Right lobe of liver (tissue), 6 donors: ENCODE results near the gene RERE. TPM values are rescaled to one million over a fixed set of nuclear protein-coding genes. Genes with fewer than 3 reads are reported as not detected.

Experiments used
- ATAC-seq, 4 donors: fragments of 200-7000 bp; cut with Tn5 transposase; one replicate each; pipeline ENCODE4 v1.9.1; 2020; ENCODE audit warnings: mild to moderate bottlenecking in 4 of 4, moderate library complexity in 4 of 4
- DNase-seq, 3 donors: peaks; one replicate each; pipeline ENCODE4 v3.0.0-alpha.2; 2020
- H3K27ac ChIP-seq, 3 donors: fragments of 200-600 bp; one replicate each; pipeline ENCODE4 v1.8.0; 2022
- H3K27me3 ChIP-seq, 2 donors: fragments of 200-600 bp; one replicate each; pipeline ENCODE4 v1.8.0; 2022
- H3K36me3 ChIP-seq, 4 donors: fragments of 200-600 bp; sonication (generic) in 1 of 4; one replicate each; pipeline versions ENCODE4 v1.5.1 to v1.8.0; 2017 to 2022; ENCODE audit warnings: control low read depth in 1 of 4
- H3K4me1 ChIP-seq, 4 donors: fragments of 200-600 bp; sonication (generic) in 1 of 4; one replicate each; pipeline versions ENCODE4 v1.5.1 to v1.8.0; 2017 to 2022; ENCODE audit warnings: control low read depth in 1 of 4
- H3K4me3 ChIP-seq, 3 donors: fragments of 200-600 bp; one replicate each; pipeline ENCODE4 v1.8.0; 2022
- H3K9me3 ChIP-seq, 4 donors: fragments of 200-600 bp; sonication (generic) in 1 of 4; one replicate each; pipeline versions ENCODE4 v1.5.1 to v1.8.0; 2017 to 2022; ENCODE audit warnings: control low read depth in 1 of 4
- POLR2A ChIP-seq: fragments of 450-650 bp; IDR thresholded peaks from one replicate; pipeline ENCODE4 v1.6.1; 2017; ENCODE audit warnings: antibody characterized with exemption, mild to moderate bottlenecking
- WGBS: methylation state at CpG from one replicate; pipeline ENCODE4 v1.1.6; 2018; ENCODE audit warnings: low coverage, low lambda C conversion rate; ENCODE audit not compliant: insufficient coverage; ENCODE audit errors: missing lambda C conversion rate; 5-methylcytosine and 5-hydroxymethylcytosine counted together
- intact Hi-C, 2 donors: fragments of 100-400 bp; cut with DNase I; formaldehyde crosslinking; loops; one replicate each; pipeline versions ENCODE4 v1.11.2 to v1.14.1; 2022
- total RNA-seq, 6 experiments: library from RNA; depleted of rRNA in 2 of 6; stranded (reverse); fragments of >200 nt in 2 of 6; fragmentation: NEBNext Ultra II Directional in 3 of 6; extraction: Animal tissue kit (Norgen Biotek cat#: 25700) in 3 of 6; gene quantifications; one replicate each; pipeline versions ENCODE4 v1.1.0 to v1.2.4, GENCODE V29; 2016 to 2023
- TF ChIP-seq, protein P1 (sequence below), 4 donors: fragments of 200-600 bp in 3 of 4; fragments of 450-650 bp in 1 of 4; IDR thresholded peaks; one replicate each; pipeline versions ENCODE4 v1.5.1 to v1.8.0; 2016 to 2022; ENCODE audit warnings: antibody characterized with exemption in 4 of 4, mild to moderate bottlenecking in 2 of 4
- donor health status: DM: no; HTN: yes; CAD: no.
- donor health status: DM: no; HTN: no; CAD: no.
- donor health status: DM: no; HTN: no; CAD: no.
- donor health status: DM: no; HTN: yes; CAD: no.
- donor health status: DM: no; HTN: yes; CAD: no.

The RERE gene
- total RNA-seq, 6 experiments from 2014 or later = 17.5 to 38.4 (median 25.0) TPM

DNA sequence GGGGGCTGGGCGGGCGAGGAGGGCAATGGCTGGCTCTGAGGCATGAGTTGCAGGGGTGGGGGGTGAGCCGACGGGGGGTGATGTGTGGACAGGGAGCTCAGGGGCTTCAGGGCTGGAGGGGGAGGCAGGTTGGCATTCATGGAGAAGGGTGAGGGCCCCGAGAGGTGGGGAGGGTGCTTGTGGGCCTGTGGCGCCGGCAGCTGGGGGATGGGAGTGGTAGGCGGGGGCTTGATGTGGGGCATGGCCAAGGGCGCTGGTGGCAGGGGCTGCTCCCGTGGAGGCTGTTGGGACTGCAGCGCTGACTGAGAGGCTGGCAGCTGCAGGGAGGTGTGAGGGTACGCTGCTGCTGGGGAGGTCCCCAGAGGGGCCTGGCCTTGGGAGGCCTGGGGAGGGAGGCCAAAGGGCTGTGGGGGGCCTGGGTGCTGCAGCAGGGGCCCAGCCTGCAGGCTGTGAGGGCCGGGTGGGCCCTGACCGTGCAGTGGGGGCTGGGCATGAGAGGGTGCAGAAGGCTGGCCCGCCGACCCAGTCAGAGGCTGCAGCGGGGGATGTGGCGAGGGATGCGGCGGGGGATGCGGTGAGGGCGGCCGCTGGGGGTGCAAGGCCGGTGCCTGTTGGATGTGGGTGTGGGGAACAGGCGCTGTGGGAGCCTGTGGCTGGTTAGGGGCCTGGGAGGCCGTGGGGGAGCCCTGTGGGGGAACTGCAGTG lies 456.8 kb downstream of the RERE start:
- H3K4me1 ChIP-seq = peaks cover 0 to 24% (median 8%) of the 10 kb centered on the region in 4 donors
- 80% methylated on average over 14 of the region's 26 CpGs for WGBS
- H3K27ac ChIP-seq = no peak overlapping the region
- TF ChIP-seq POLR2A = no peak
- TF ChIP-seq, protein P1, sequence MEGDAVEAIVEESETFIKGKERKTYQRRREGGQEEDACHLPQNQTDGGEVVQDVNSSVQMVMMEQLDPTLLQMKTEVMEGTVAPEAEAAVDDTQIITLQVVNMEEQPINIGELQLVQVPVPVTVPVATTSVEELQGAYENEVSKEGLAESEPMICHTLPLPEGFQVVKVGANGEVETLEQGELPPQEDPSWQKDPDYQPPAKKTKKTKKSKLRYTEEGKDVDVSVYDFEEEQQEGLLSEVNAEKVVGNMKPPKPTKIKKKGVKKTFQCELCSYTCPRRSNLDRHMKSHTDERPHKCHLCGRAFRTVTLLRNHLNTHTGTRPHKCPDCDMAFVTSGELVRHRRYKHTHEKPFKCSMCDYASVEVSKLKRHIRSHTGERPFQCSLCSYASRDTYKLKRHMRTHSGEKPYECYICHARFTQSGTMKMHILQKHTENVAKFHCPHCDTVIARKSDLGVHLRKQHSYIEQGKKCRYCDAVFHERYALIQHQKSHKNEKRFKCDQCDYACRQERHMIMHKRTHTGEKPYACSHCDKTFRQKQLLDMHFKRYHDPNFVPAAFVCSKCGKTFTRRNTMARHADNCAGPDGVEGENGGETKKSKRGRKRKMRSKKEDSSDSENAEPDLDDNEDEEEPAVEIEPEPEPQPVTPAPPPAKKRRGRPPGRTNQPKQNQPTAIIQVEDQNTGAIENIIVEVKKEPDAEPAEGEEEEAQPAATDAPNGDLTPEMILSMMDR (IDR thresholded peaks at IDR 0.05) = no peak
- ATAC-seq (no peak), DNase-seq (peak in 1 of 3 donors; percentile 47)
- no peaks in the 10 kb centered on the region for H3K27me3 ChIP-seq
- peaks cover 0 to 87% (median 47%) of the 10 kb centered on the region in 4 donors for H3K36me3 ChIP-seq
- no peaks in the 10 kb centered on the region for H3K9me3 ChIP-seq
- H3K4me3 ChIP-seq = no peak overlapping the region
- intact Hi-C loops = no loop called here

DNA sequence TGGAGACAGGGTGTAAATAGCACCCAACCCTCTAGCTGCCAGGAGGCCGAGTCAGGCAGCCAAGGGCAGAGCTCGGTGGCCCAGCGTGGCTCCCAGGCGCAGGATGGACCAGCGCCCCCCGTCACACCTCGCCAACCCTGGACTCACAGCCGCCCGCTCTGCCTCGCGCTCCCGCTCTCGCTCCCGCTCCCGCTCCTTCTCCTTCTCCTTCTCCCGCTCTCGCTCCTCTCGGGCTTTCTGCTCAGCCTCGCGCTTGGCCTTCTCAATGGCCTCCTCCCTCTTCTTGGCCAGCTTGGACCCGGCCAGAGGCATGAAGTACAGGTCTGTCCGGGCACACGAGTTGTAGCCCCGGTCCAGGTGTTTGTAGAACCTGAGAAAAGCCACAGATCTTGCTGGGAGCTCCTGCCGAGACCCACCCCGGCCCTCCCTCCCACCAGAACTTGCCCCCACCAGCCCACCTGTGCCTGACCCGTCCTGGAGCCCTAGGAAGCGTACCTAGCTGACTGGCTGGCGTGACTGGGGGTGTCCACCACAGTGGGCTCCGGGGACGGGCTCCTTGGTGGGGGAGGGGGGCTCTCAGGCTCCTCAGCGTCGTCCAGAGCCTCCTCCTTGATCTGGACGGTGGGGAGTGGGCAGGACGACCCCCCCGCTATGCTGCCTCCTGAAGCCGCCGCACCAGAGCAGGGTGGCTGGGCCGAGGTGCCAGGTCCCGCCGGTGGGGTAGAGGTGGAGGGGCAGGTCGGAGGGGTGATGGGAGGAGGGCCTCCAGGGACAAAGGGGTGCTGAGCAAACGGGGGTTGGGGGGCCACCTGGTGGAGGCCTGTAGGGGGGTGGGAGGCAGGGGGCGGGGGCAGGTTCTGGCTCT lies 457.6 kb downstream of the RERE start:
- DNase-seq = peak in 1 of 3 donors; percentile 47
- H3K36me3 ChIP-seq = peaks cover 0 to 88% (median 51%) of the 10 kb centered on the region in 4 donors
- intact Hi-C loops = no loop called here

DNA sequence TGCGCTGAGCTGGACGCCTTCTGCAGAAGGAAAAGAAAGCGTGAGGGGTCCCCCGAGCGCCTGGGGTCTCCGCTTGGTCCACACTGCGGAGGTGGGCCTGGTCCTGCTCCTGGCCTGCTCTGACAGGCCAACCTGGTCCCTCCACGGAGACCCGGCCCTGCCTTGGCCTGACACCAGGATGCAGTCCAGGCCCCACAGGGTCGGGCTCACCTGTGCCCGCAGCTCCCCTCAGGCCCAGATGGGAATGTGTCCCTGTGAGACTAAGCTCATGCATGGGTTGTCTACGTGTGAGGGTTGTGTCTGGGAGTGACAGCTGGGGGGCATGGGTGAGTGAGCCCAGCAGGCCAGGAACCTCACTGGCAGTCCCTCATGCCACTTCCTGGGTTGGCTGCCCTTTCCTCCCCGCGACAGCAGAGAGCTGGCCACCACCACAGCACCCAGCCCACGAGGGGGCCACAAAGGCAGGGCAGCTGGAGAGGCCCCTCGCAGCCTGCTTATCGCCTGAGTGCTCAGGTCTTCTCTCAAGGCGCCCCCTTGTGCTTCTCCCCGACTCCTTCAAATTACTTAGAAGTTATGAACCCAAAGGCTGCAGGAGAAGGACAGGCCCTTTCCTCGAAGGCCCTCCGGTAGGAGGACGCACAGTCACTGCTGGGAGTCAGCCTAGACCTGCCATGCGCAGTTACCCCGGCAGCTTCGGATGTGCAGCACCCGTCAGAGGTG lies 458.4 kb downstream of the RERE start:
- Histone ChIP-seq H3K9me3 (no peaks in the 10 kb centered on the region), H3K4me1 (peaks cover 0 to 15% (median 4%) of the 10 kb centered on the region in 4 donors), H3K36me3 (peaks cover 0 to 90% (median 51%) of the 10 kb centered on the region in 4 donors), H3K27me3 (no peaks in the 10 kb centered on the region), H3K4me3 (no peak overlapping the region), H3K27ac (no peak overlapping the region)
- DNase-seq = peak in 1 of 3 donors; percentile 47
- TF ChIP-seq, protein P1 (IDR thresholded peaks at IDR 0.05) = no peak
- TF ChIP-seq POLR2A = no peak
- ATAC-seq = no peak
- intact Hi-C loops = no loop called here
- 93% methylated on average over 5 of the region's 26 CpGs for WGBS

More for the DNA sequence above, 457.6 kb downstream of the RERE start:
- H3K27ac ChIP-seq = no peak overlapping the region
- H3K27me3 ChIP-seq = no peaks in the 10 kb centered on the region
- ATAC-seq = no peak
- peaks cover 0 to 23% (median 5%) of the 10 kb centered on the region in 4 donors for H3K4me1 ChIP-seq
- H3K9me3 ChIP-seq = no peaks in the 10 kb centered on the region
- WGBS = 92% methylated on average over 22 of the region's 44 CpGs
- TF ChIP-seq, protein P1 (IDR thresholded peaks at IDR 0.05) = no peak
- no peak for TF ChIP-seq POLR2A
- H3K4me3 ChIP-seq = no peak overlapping the region

DNA sequence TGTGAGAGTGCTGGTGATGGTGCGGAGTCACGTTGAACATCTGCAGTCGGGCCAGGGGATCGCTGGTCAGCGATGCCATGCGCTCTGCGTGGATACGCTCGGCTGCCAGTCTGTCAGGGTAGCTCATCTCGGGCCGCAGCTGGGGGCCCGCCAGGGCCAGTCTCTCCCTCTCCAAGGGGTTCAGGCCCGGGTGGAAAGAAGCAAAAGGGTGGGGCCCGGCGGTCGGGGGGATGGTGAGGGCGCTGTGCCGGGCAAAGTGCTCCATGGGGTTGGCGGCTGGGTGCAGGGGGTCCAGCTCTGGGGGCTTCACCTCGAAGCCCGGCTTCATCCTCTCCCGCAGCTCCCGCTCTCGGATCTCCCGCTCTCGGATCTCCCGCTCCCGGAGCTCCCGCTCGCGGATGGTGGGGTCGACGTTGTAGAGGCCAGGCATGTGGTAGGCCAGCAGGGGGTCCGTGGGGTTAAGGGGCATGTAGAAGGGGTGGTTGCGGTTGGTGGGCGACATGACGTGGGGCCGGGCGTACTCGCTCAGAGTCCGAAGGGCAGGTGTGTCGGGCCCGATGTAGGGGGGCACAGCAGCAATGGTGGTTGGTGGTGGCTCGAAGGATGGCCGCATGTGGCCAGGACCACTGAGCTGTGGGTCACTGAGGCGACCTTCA lies 459.1 kb downstream of the RERE start:
- H3K4me1 ChIP-seq = peaks cover 0 to 8% (median 1%) of the 10 kb centered on the region in 4 donors
- peak in 1 of 3 donors; percentile 48 for DNase-seq
- H3K36me3 ChIP-seq = peaks cover 0 to 89% (median 54%) of the 10 kb centered on the region in 4 donors
- H3K4me3 ChIP-seq = no peak overlapping the region
- H3K27me3 ChIP-seq = no peaks in the 10 kb centered on the region
- no peak for ATAC-seq
- intact Hi-C loops = no loop called here
- TF ChIP-seq, protein P1 (IDR thresholded peaks at IDR 0.05) = no peak
- TF ChIP-seq POLR2A = no peak
- 92% methylated on average over 5 of the region's 46 CpGs for WGBS
- no peak overlapping the region for H3K27ac ChIP-seq
- no peaks in the 10 kb centered on the region for H3K9me3 ChIP-seq
